ENCODE results near the gene CCDC102A.

Gene CCDC102A

GRCh38 chr16:57485916-57486857 is 50.2 kb downstream of the CCDC102A start, which contains the start of gene DOK4:
Gene DOK4, minus strand, starts transcription at chr16:57486493. Its CDS starts 6,986 bp downstream, at chr16:57479507.
- no peaks in the 10 kb centered on the region for H3K36me3 ChIP-seq (ENCODE audit: control insufficient read depth, insufficient read depth, low read length)
- H3K4me1 ChIP-seq (ENCODE audit: control insufficient read depth, insufficient read depth, low read length, poor library complexity, severe bottlenecking), result peaks cover 8% of the 10 kb centered on the region
- peak; percentile 65 to 71 (median 66) for DNase-seq
- H3K27ac ChIP-seq (ENCODE audit: insufficient read depth, low read length, poor library complexity, severe bottlenecking), result peak within 1 kb of the TSS; percentile 25
- no peaks in the 10 kb centered on the region for H3K9me3 ChIP-seq (ENCODE audit: control insufficient read depth, low read length)
- peak within 1 kb of the TSS; percentile 68 for H3K4me3 ChIP-seq (ENCODE audit: insufficient read depth, low read depth, low read length, poor library complexity, severe bottlenecking)
- no peaks in the 10 kb centered on the region for H3K27me3 ChIP-seq (replicated peaks; ENCODE audit: control insufficient read depth, insufficient read depth, low read length, poor library complexity, severe bottlenecking)

GRCh38 chr16:57485091-57485915 is 51.1 kb downstream of the CCDC102A start:
- Histone ChIP-seq H3K4me1 (ENCODE audit: control insufficient read depth, insufficient read depth, low read length, poor library complexity, severe bottlenecking) (peaks cover 8% of the 10 kb centered on the region), H3K27me3 (replicated peaks; ENCODE audit: control insufficient read depth, insufficient read depth, low read length, poor library complexity, severe bottlenecking) (no peaks in the 10 kb centered on the region), H3K9me3 (ENCODE audit: control insufficient read depth, low read length) (no peaks in the 10 kb centered on the region), H3K36me3 (ENCODE audit: control insufficient read depth, insufficient read depth, low read length) (no peaks in the 10 kb centered on the region), H3K27ac (ENCODE audit: insufficient read depth, low read length, poor library complexity, severe bottlenecking) (peak overlapping the region; percentile 25), H3K4me3 (ENCODE audit: insufficient read depth, low read depth, low read length, poor library complexity, severe bottlenecking) (peak overlapping the region; percentile 68)
- no peak for DNase-seq

- H3K27me3 ChIP-seq (replicated peaks; ENCODE audit: control insufficient read depth, insufficient read depth, low read length, poor library complexity, severe bottlenecking), result no peaks in the 10 kb centered on the region
- H3K4me1 ChIP-seq (ENCODE audit: control insufficient read depth, insufficient read depth, low read length, poor library complexity, severe bottlenecking), result peaks cover 8% of the 10 kb centered on the region
- H3K36me3 ChIP-seq (ENCODE audit: control insufficient read depth, insufficient read depth, low read length), result no peaks in the 10 kb centered on the region
- no peak for DNase-seq
- H3K27ac ChIP-seq (ENCODE audit: insufficient read depth, low read length, poor library complexity, severe bottlenecking), result no peak overlapping the region
- H3K9me3 ChIP-seq (ENCODE audit: control insufficient read depth, low read length), result no peaks in the 10 kb centered on the region
- no peak overlapping the region for H3K4me3 ChIP-seq (ENCODE audit: insufficient read depth, low read depth, low read length, poor library complexity, severe bottlenecking)
Observed at GRCh38 chr16:57484515-57485005, 51.8 kb downstream of the CCDC102A start.

- DNase-seq, result no peak
- no peaks in the 10 kb centered on the region for H3K9me3 ChIP-seq (ENCODE audit: control insufficient read depth, low read length)
- no peaks in the 10 kb centered on the region for H3K27me3 ChIP-seq (replicated peaks; ENCODE audit: control insufficient read depth, insufficient read depth, low read length, poor library complexity, severe bottlenecking)
- H3K36me3 ChIP-seq (ENCODE audit: control insufficient read depth, insufficient read depth, low read length), result no peaks in the 10 kb centered on the region
- H3K4me3 ChIP-seq (ENCODE audit: insufficient read depth, low read depth, low read length, poor library complexity, severe bottlenecking), result no peak overlapping the region
- peaks cover 8% of the 10 kb centered on the region for H3K4me1 ChIP-seq (ENCODE audit: control insufficient read depth, insufficient read depth, low read length, poor library complexity, severe bottlenecking)
- no peak overlapping the region for H3K27ac ChIP-seq (ENCODE audit: insufficient read depth, low read length, poor library complexity, severe bottlenecking)
Observed at GRCh38 chr16:57483725-57484514, 52.5 kb downstream of the CCDC102A start.

- Histone ChIP-seq H3K27me3 (replicated peaks; ENCODE audit: control insufficient read depth, insufficient read depth, low read length, poor library complexity, severe bottlenecking) (no peaks in the 10 kb centered on the region), H3K9me3 (ENCODE audit: control insufficient read depth, low read length) (no peaks in the 10 kb centered on the region), H3K36me3 (ENCODE audit: control insufficient read depth, insufficient read depth, low read length) (no peaks in the 10 kb centered on the region), H3K27ac (ENCODE audit: insufficient read depth, low read length, poor library complexity, severe bottlenecking) (no peak overlapping the region), H3K4me1 (ENCODE audit: control insufficient read depth, insufficient read depth, low read length, poor library complexity, severe bottlenecking) (peaks cover 8% of the 10 kb centered on the region), H3K4me3 (ENCODE audit: insufficient read depth, low read depth, low read length, poor library complexity, severe bottlenecking) (no peak overlapping the region)
- no peak for DNase-seq
Observed at GRCh38 chr16:57482845-57483545, 53.4 kb downstream of the CCDC102A start.

GRCh38 chr16:57481421-57481820 is 55.0 kb downstream of the CCDC102A start:
- DNase-seq, result no peak
- Histone ChIP-seq H3K4me1 (ENCODE audit: control insufficient read depth, insufficient read depth, low read length, poor library complexity, severe bottlenecking) (peaks cover 7% of the 10 kb centered on the region), H3K27ac (ENCODE audit: insufficient read depth, low read length, poor library complexity, severe bottlenecking) (no peak overlapping the region), H3K9me3 (ENCODE audit: control insufficient read depth, low read length) (no peaks in the 10 kb centered on the region), H3K36me3 (ENCODE audit: control insufficient read depth, insufficient read depth, low read length) (no peaks in the 10 kb centered on the region), H3K27me3 (replicated peaks; ENCODE audit: control insufficient read depth, insufficient read depth, low read length, poor library complexity, severe bottlenecking) (no peaks in the 10 kb centered on the region), H3K4me3 (ENCODE audit: insufficient read depth, low read depth, low read length, poor library complexity, severe bottlenecking) (no peak overlapping the region)

- H3K4me1 ChIP-seq (ENCODE audit: control insufficient read depth, insufficient read depth, low read length, poor library complexity, severe bottlenecking), result peaks cover 10% of the 10 kb centered on the region
- no peak for DNase-seq
Observed at GRCh38 chr16:57480754-57481230, 55.6 kb downstream of the CCDC102A start.

GRCh38 chr16:57479976-57480753 is 56.2 kb downstream of the CCDC102A start:
- H3K27ac ChIP-seq (ENCODE audit: insufficient read depth, low read length, poor library complexity, severe bottlenecking), result no peak overlapping the region
- H3K27me3 ChIP-seq (replicated peaks; ENCODE audit: control insufficient read depth, insufficient read depth, low read length, poor library complexity, severe bottlenecking), result no peaks in the 10 kb centered on the region
- H3K4me3 ChIP-seq (ENCODE audit: insufficient read depth, low read depth, low read length, poor library complexity, severe bottlenecking), result no peak overlapping the region
- DNase-seq, result no peak
- H3K9me3 ChIP-seq (ENCODE audit: control insufficient read depth, low read length), result no peaks in the 10 kb centered on the region
- H3K36me3 ChIP-seq (ENCODE audit: control insufficient read depth, insufficient read depth, low read length), result no peaks in the 10 kb centered on the region
- H3K4me1 ChIP-seq (ENCODE audit: control insufficient read depth, insufficient read depth, low read length, poor library complexity, severe bottlenecking), result peaks cover 10% of the 10 kb centered on the region

More at GRCh38 chr16:57480754-57481230, 55.6 kb downstream of the CCDC102A start:
- Histone ChIP-seq H3K27ac (ENCODE audit: insufficient read depth, low read length, poor library complexity, severe bottlenecking) (no peak overlapping the region), H3K36me3 (ENCODE audit: control insufficient read depth, insufficient read depth, low read length) (no peaks in the 10 kb centered on the region), H3K4me3 (ENCODE audit: insufficient read depth, low read depth, low read length, poor library complexity, severe bottlenecking) (no peak overlapping the region), H3K27me3 (replicated peaks; ENCODE audit: control insufficient read depth, insufficient read depth, low read length, poor library complexity, severe bottlenecking) (no peaks in the 10 kb centered on the region), H3K9me3 (ENCODE audit: control insufficient read depth, low read length) (no peaks in the 10 kb centered on the region)

All from effector memory CD4-positive, alpha-beta T cell (primary cell).